ENCODE results near the gene RAPGEF1. TPM values are rescaled to one million over a fixed set of nuclear protein-coding genes. Genes with fewer than 3 reads are reported as not detected.

RAPGEF1 gene
- total and polyA plus RNA-seq, 2 of the 13 experiments (the other 11 are each of a cell fraction or from before 2014, with no cell fraction given), result 21.2 to 38.9 TPM

DNA sequence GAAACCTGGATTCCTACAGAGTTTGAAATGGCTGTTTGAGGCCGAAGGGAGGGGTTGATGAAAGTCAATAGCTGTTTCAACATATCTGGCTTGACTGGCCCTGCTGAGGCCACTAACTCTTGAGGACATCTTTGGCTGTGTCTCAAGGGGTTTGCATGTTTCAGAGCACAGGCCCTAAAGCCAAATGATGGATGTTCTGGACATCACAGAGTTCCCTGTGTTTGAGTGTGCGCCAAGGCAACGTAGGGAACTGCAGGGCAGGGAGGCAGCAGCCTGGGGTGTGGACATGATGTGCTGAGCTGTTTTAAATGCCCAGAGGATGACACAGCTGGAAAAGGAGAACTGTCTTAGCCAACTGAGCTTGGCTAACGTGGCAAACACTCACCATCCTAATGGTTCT is 89.6 kb downstream of the RAPGEF1 start:
- intact Hi-C loops (cut with micrococcal nuclease; ENCODE audit: unreplicated experiment), result no loop called here
- peaks cover 4 to 28% of the 10 kb centered on the region in 2 experiments; a peak in 4 of 5 replicates for H3K36me3 ChIP-seq (replicated peaks in 1 of 2; ENCODE audit: control insufficient read depth in 1 of 2, insufficient read depth in 2 of 2, low read length in 2 of 2)
- no TSS peak for BruUV-seq (replicated peaks)
- DNase-seq (ENCODE audit: low spot score), result no peak
- no peak for ATAC-seq
- 89% methylated on average over 2 of the region's 4 CpGs for WGBS (ENCODE audit: low lambda C conversion rate)
- in situ Hi-C loops (cut with HindIII; ENCODE audit: extremely low pct_ligation_motif_present, low pct_unique_long_range_greater_than_20kb), result loop anchor here (10.0 kb wide), 1 partner anchor 85 kb away; no protein-coding TSS in a partner anchor
- FAIRE-seq, result no peak
- H4K20me1 ChIP-seq (ENCODE audit: insufficient read depth, low read length), result no peaks in the 10 kb centered on the region
- no peak for TF ChIP-seq ZNF17 (CRISPR knock-in tag; IDR thresholded peaks at IDR 0.05)
- no peak for TF ChIP-seq ZFYVE20 (CRISPR knock-in tag; IDR thresholded peaks at IDR 0.05; ENCODE audit: borderline replicate concordance, low read depth)
- TF ChIP-seq RFXANK (CRISPR knock-in tag; IDR thresholded peaks at IDR 0.05), result no peak
- TF ChIP-seq SAFB2 (CRISPR knock-in tag; IDR thresholded peaks at IDR 0.05; ENCODE audit: borderline replicate concordance, low read depth), result no peak
- TF ChIP-seq MYNN (CRISPR knock-in tag; IDR thresholded peaks at IDR 0.05; ENCODE audit: low read depth), result no peak
- no peak for TF ChIP-seq TEAD3 (CRISPR knock-in tag; optimal IDR thresholded peaks at IDR 0.05; ENCODE audit: borderline replicate concordance)
- no peak for TF ChIP-seq PATZ1 (CRISPR knock-in tag; IDR thresholded peaks at IDR 0.05)
- TF ChIP-seq MYC (CRISPR knock-in tag; IDR thresholded peaks at IDR 0.05; ENCODE audit: borderline replicate concordance), result no peak
- no peak for TF ChIP-seq FOXP1 (IDR thresholded peaks at IDR 0.05)
- TF ChIP-seq FOXP1 (CRISPR knock-in tag; IDR thresholded peaks at IDR 0.05), result no peak
- no peak for TF ChIP-seq PHF8 (CRISPR knock-in tag; IDR thresholded peaks at IDR 0.05)
- TF ChIP-seq AHR (CRISPR knock-in tag; IDR thresholded peaks at IDR 0.05), result no peak
- TF ChIP-seq ZNF703 (CRISPR knock-in tag; IDR thresholded peaks at IDR 0.05; ENCODE audit: borderline replicate concordance), result no peak
- no peak for TF ChIP-seq ZBTB20 (CRISPR knock-in tag; IDR thresholded peaks at IDR 0.05; ENCODE audit: borderline replicate concordance, low read depth)
- TF ChIP-seq DNMT3B (CRISPR knock-in tag; conservative IDR thresholded peaks at IDR 0.05), result no peak
- no peak for TF ChIP-seq ZNF234 (CRISPR knock-in tag; conservative IDR thresholded peaks at IDR 0.05)
- TF ChIP-seq ZBTB43 (CRISPR knock-in tag; conservative IDR thresholded peaks at IDR 0.05), result no peak
- no peak for TF ChIP-seq ZNF12 (CRISPR knock-in tag; IDR thresholded peaks at IDR 0.05)
- no peak for TF ChIP-seq KAT7 (CRISPR knock-in tag; IDR thresholded peaks at IDR 0.05; ENCODE audit: borderline replicate concordance)
- H3K4me2 ChIP-seq (ENCODE audit: low read depth, low read length), result no peak overlapping the region
- POLR2A ChIA-PET, result interaction anchor here (0.9 kb wide), 1 partner anchor 25 kb away, joined by 3 read pairs; no protein-coding TSS in a partner anchor
- H3K4me1 ChIP-seq (ENCODE audit: insufficient read depth, low read length), result peaks cover 27% of the 10 kb centered on the region
- no peak overlapping the region for H2AFZ ChIP-seq (ENCODE audit: low read length)
- no peak overlapping the region for H3K9ac ChIP-seq (ENCODE audit: insufficient read depth, low read depth, low read length)
- CTCF ChIA-PET (ENCODE audit: low intra/inter-chr PET ratio, low total read pairs), result no interaction called here
- peaks cover 22% of the 10 kb centered on the region for H3K79me2 ChIP-seq (ENCODE audit: insufficient read depth, low read length)
- no peaks in the 10 kb centered on the region for H3K9me3 ChIP-seq (ENCODE audit: low read length)
- H3K27ac ChIP-seq (ENCODE audit: extremely low read length, insufficient read depth, low read length), result no peak overlapping the region
- no peaks in the 10 kb centered on the region for H3K27me3 ChIP-seq (ENCODE audit: control insufficient read depth in 1 of 2, insufficient read depth in 2 of 2, low read length in 2 of 2)
- H3K4me3 ChIP-seq (replicated peaks in 1 of 3; ENCODE audit: insufficient read depth in 1 of 3, low read depth in 2 of 3, low read length in 3 of 3), result no peak overlapping the region
